Measurements from ENCODE around the gene SOHLH2.

The SOHLH2 gene

GRCh38 chr13:36129539-36129938 lies 84.8 kb downstream of the SOHLH2 start:
- peak overlapping the region in 1 of 2 experiments; percentile 92 for H3K4me3 ChIP-seq (ENCODE audit: insufficient read depth in 1 of 2, low read depth in 1 of 2, low read length in 2 of 2)

GRCh38 chr13:36126491-36126890 lies 87.9 kb downstream of the SOHLH2 start:
- Histone ChIP-seq H2BK120ac (ENCODE audit: low read depth, low read length) (no peak overlapping the region), H3K4me1 (ENCODE audit: control insufficient read depth, insufficient read depth, low read depth, low read length) (peaks cover 12% of the 10 kb centered on the region), H2BK12ac (ENCODE audit: low read length in 2 of 2) (no peak overlapping the region), H3K4me2 (ENCODE audit: low read length, poor library complexity, severe bottlenecking) (no peak overlapping the region), H3K27me3 (ENCODE audit: control insufficient read depth in 1 of 2, insufficient read depth in 1 of 2, low read length in 2 of 2) (peaks cover 0 to 37% of the 10 kb centered on the region in 2 experiments), H3K79me1 (replicated peaks; ENCODE audit: low read length, poor library complexity, severe bottlenecking) (no peaks in the 10 kb centered on the region), H2AK5ac (ENCODE audit: low read length, severe bottlenecking) (no peak overlapping the region), H3K9me3 (ENCODE audit: control insufficient read depth, low read length) (no peaks in the 10 kb centered on the region), H3K23ac (ENCODE audit: low read length in 2 of 2) (no peak overlapping the region), H4K8ac (ENCODE audit: low read length) (no peak overlapping the region), H4K91ac (ENCODE audit: low read length) (no peak overlapping the region), H2AFZ (ENCODE audit: low read depth, low read length) (no peak overlapping the region), H3K9ac (ENCODE audit: low read length) (peak overlapping the region; percentile 29), H3K4ac (ENCODE audit: low read depth in 1 of 2, low read length in 2 of 2) (no peak overlapping the region), H3K27ac (ENCODE audit: low read length, poor library complexity, severe bottlenecking) (no peak overlapping the region), H2BK15ac (ENCODE audit: low read depth, poor library complexity, severe bottlenecking) (no peak overlapping the region), H3K4me3 (ENCODE audit: insufficient read depth in 1 of 2, low read depth in 1 of 2, low read length in 2 of 2) (peak overlapping the region in 1 of 2 experiments; percentile 29), H3K14ac (ENCODE audit: low read length in 2 of 2) (no peak overlapping the region), H3K36me3 (ENCODE audit: control insufficient read depth in 1 of 2, insufficient read depth in 2 of 2, low read depth in 1 of 2, low read length in 2 of 2) (peaks cover 0 to 31% of the 10 kb centered on the region in 2 experiments), H3K18ac (ENCODE audit: low read depth in 1 of 2, low read length in 2 of 2) (no peak overlapping the region), H2BK5ac (ENCODE audit: low read depth, low read length, poor library complexity, severe bottlenecking) (no peak overlapping the region)
- DNase-seq = no peak
- WGBS = 86% methylated on average over 2 of the region's 3 CpGs

More at GRCh38 chr13:36129539-36129938, 84.8 kb downstream of the SOHLH2 start:
- Histone ChIP-seq H3K79me1 (replicated peaks; ENCODE audit: low read length, poor library complexity, severe bottlenecking) (no peaks in the 10 kb centered on the region), H3K4me1 (ENCODE audit: control insufficient read depth, insufficient read depth, low read depth, low read length) (peaks cover 14% of the 10 kb centered on the region), H3K36me3 (ENCODE audit: control insufficient read depth in 1 of 2, insufficient read depth in 2 of 2, low read depth in 1 of 2, low read length in 2 of 2) (peaks cover 0 to 14% of the 10 kb centered on the region in 2 experiments), H3K9ac (ENCODE audit: low read length) (peak overlapping the region; percentile 83), H2BK120ac (ENCODE audit: low read depth, low read length) (no peak overlapping the region), H3K4me2 (ENCODE audit: low read length, poor library complexity, severe bottlenecking) (no peak overlapping the region), H4K8ac (ENCODE audit: low read length) (no peak overlapping the region), H3K14ac (ENCODE audit: low read length in 2 of 2) (no peak overlapping the region), H2BK15ac (ENCODE audit: low read depth, poor library complexity, severe bottlenecking) (no peak overlapping the region), H2AFZ (ENCODE audit: low read depth, low read length) (no peak overlapping the region), H3K27me3 (ENCODE audit: control insufficient read depth in 1 of 2, insufficient read depth in 1 of 2, low read length in 2 of 2) (peaks cover 0 to 44% of the 10 kb centered on the region in 2 experiments), H2AK5ac (ENCODE audit: low read length, severe bottlenecking) (no peak overlapping the region), H3K18ac (ENCODE audit: low read depth in 1 of 2, low read length in 2 of 2) (no peak overlapping the region), H3K27ac (ENCODE audit: low read length, poor library complexity, severe bottlenecking) (no peak overlapping the region), H2BK5ac (ENCODE audit: low read depth, low read length, poor library complexity, severe bottlenecking) (no peak overlapping the region), H3K9me3 (ENCODE audit: control insufficient read depth, low read length) (no peaks in the 10 kb centered on the region), H3K4ac (ENCODE audit: low read depth in 1 of 2, low read length in 2 of 2) (no peak overlapping the region), H4K91ac (ENCODE audit: low read length) (no peak overlapping the region), H2BK12ac (ENCODE audit: low read length in 2 of 2) (no peak overlapping the region), H3K23ac (ENCODE audit: low read length in 2 of 2) (no peak overlapping the region)
- DNase-seq = no peak
- WGBS = 85% methylated on average over 4 of the region's 4 CpGs

GRCh38 chr13:36125841-36126240 lies 88.5 kb downstream of the SOHLH2 start:
- H3K36me3 ChIP-seq (ENCODE audit: control insufficient read depth in 1 of 2, insufficient read depth in 2 of 2, low read depth in 1 of 2, low read length in 2 of 2) = peaks cover 0 to 38% of the 10 kb centered on the region in 2 experiments
- H3K4ac ChIP-seq (ENCODE audit: low read depth in 1 of 2, low read length in 2 of 2) = no peak overlapping the region
- H2BK12ac ChIP-seq (ENCODE audit: low read length in 2 of 2) = no peak overlapping the region
- 93% methylated on average over 20 of the region's 28 CpGs for WGBS
- H2BK120ac ChIP-seq (ENCODE audit: low read depth, low read length) = no peak overlapping the region
- H2BK15ac ChIP-seq (ENCODE audit: low read depth, poor library complexity, severe bottlenecking) = no peak overlapping the region
- no peak overlapping the region for H2BK5ac ChIP-seq (ENCODE audit: low read depth, low read length, poor library complexity, severe bottlenecking)
- no peaks in the 10 kb centered on the region for H3K79me1 ChIP-seq (replicated peaks; ENCODE audit: low read length, poor library complexity, severe bottlenecking)
- DNase-seq = no peak
- no peaks in the 10 kb centered on the region for H3K9me3 ChIP-seq (ENCODE audit: control insufficient read depth, low read length)
- H3K9ac ChIP-seq (ENCODE audit: low read length) = no peak overlapping the region
- no peak overlapping the region for H3K4me3 ChIP-seq (ENCODE audit: insufficient read depth in 1 of 2, low read depth in 1 of 2, low read length in 2 of 2)
- H3K18ac ChIP-seq (ENCODE audit: low read depth in 1 of 2, low read length in 2 of 2) = no peak overlapping the region
- no peak overlapping the region for H3K23ac ChIP-seq (ENCODE audit: low read length in 2 of 2)
- no peak overlapping the region for H2AK5ac ChIP-seq (ENCODE audit: low read length, severe bottlenecking)
- H3K14ac ChIP-seq (ENCODE audit: low read length in 2 of 2) = no peak overlapping the region
- H2AFZ ChIP-seq (ENCODE audit: low read depth, low read length) = no peak overlapping the region
- no peak overlapping the region for H4K8ac ChIP-seq (ENCODE audit: low read length)
- H3K27ac ChIP-seq (ENCODE audit: low read length, poor library complexity, severe bottlenecking) = no peak overlapping the region
- H3K4me1 ChIP-seq (ENCODE audit: control insufficient read depth, insufficient read depth, low read depth, low read length) = peaks cover 6% of the 10 kb centered on the region
- no peak overlapping the region for H3K4me2 ChIP-seq (ENCODE audit: low read length, poor library complexity, severe bottlenecking)
- no peak overlapping the region for H4K91ac ChIP-seq (ENCODE audit: low read length)
- peaks cover 0 to 34% of the 10 kb centered on the region in 2 experiments for H3K27me3 ChIP-seq (ENCODE audit: control insufficient read depth in 1 of 2, insufficient read depth in 1 of 2, low read length in 2 of 2)

- no peak for DNase-seq
- WGBS = 77% methylated on average over 6 of the region's 6 CpGs
Observed at GRCh38 chr13:36124236-36124822, 90.0 kb downstream of the SOHLH2 start.

More at GRCh38 chr13:36124236-36124822, 90.0 kb downstream of the SOHLH2 start:
- Histone ChIP-seq H3K14ac (ENCODE audit: low read length in 2 of 2) (no peak overlapping the region), H2BK5ac (ENCODE audit: low read depth, low read length, poor library complexity, severe bottlenecking) (no peak overlapping the region), H3K9me3 (ENCODE audit: control insufficient read depth, low read length) (no peaks in the 10 kb centered on the region), H3K4me1 (ENCODE audit: control insufficient read depth, insufficient read depth, low read depth, low read length) (no peaks in the 10 kb centered on the region), H3K4ac (ENCODE audit: low read depth in 1 of 2, low read length in 2 of 2) (no peak overlapping the region), H3K4me2 (ENCODE audit: low read length, poor library complexity, severe bottlenecking) (no peak overlapping the region), H2BK120ac (ENCODE audit: low read depth, low read length) (no peak overlapping the region), H3K23ac (ENCODE audit: low read length in 2 of 2) (no peak overlapping the region), H3K18ac (ENCODE audit: low read depth in 1 of 2, low read length in 2 of 2) (no peak overlapping the region), H2AFZ (ENCODE audit: low read depth, low read length) (no peak overlapping the region), H4K8ac (ENCODE audit: low read length) (no peak overlapping the region), H3K79me1 (replicated peaks; ENCODE audit: low read length, poor library complexity, severe bottlenecking) (no peaks in the 10 kb centered on the region), H3K27me3 (ENCODE audit: control insufficient read depth in 1 of 2, insufficient read depth in 1 of 2, low read length in 2 of 2) (peaks cover 0 to 20% of the 10 kb centered on the region in 2 experiments), H4K91ac (ENCODE audit: low read length) (no peak overlapping the region), H3K9ac (ENCODE audit: low read length) (no peak overlapping the region), H3K36me3 (ENCODE audit: control insufficient read depth in 1 of 2, insufficient read depth in 2 of 2, low read depth in 1 of 2, low read length in 2 of 2) (peaks cover 0 to 50% of the 10 kb centered on the region in 2 experiments), H3K4me3 (ENCODE audit: insufficient read depth in 1 of 2, low read depth in 1 of 2, low read length in 2 of 2) (peak overlapping the region in 1 of 2 experiments; percentile 22), H3K27ac (ENCODE audit: low read length, poor library complexity, severe bottlenecking) (no peak overlapping the region), H2BK15ac (ENCODE audit: low read depth, poor library complexity, severe bottlenecking) (no peak overlapping the region), H2BK12ac (ENCODE audit: low read length in 2 of 2) (no peak overlapping the region), H2AK5ac (ENCODE audit: low read length, severe bottlenecking) (no peak overlapping the region)

Measured in mesenchymal stem cell (in vitro differentiated cells and primary cell).